Inflammatory macrophage treated with lipopolysaccharide for 1 hour (primary cell): Measurements from ENCODE around the gene CMPK2.

Experiments
- DNase-seq, 2 donors: peaks; one replicate each; pipeline ENCODE4 v3.0.0-alpha.2; 2020 to 2022

The CMPK2 gene

DNA sequence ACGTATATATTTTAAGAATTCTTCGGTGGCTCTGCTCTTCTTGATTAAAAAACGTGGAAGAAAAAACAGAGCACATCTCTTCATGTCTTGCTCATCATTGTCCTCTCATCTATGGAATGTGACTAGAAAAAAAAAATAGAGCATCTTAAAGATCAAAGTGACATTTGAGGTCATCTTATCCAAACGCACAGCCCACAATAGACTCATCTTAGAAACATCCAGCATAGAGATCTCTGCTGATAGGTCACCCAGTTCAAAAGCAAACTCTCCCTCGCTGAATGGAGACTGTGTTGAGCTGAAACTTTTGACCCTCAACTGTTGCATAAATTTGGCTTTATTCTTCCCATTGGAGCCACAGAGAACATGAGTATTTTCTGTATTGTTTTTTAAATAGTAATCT, 65.2 kb downstream of the CMPK2 start:
- DNase-seq: no peak
